Mucosa of descending colon (tissue), 3 donors: Measurements from ENCODE around the gene RXRA. TPM values are rescaled to one million over a fixed set of nuclear protein-coding genes. Genes with fewer than 3 reads are reported as not detected.

Experiments used
- ATAC-seq: fragments of 200-7000 bp; cut with Tn5 transposase; one replicate; pipeline ENCODE4 v1.9.1; 2020; ENCODE audit warnings: mild to moderate bottlenecking, moderate library complexity
- DNase-seq, 3 donors: peaks; one replicate each; pipeline ENCODE4 v3.0.0-alpha.2; 2020
- H3K36me3 ChIP-seq: fragments of 200-600 bp; one replicate; pipeline ENCODE4 v1.8.0; 2021; ENCODE audit warnings: low read depth, mild to moderate bottlenecking
- H3K4me1 ChIP-seq: fragments of 200-600 bp; one replicate; pipeline ENCODE4 v1.8.0; 2021; ENCODE audit warnings: low read depth, mild to moderate bottlenecking
- H3K4me3 ChIP-seq: fragments of 200-600 bp; one replicate; pipeline ENCODE4 v1.8.0; 2021; ENCODE audit warnings: mild to moderate bottlenecking
- H3K9me3 ChIP-seq: fragments of 200-600 bp; one replicate; pipeline ENCODE4 v1.8.0; 2021; ENCODE audit warnings: mild to moderate bottlenecking
- CTCF ChIP-seq: fragments of 200-600 bp; IDR thresholded peaks from one replicate; pipeline ENCODE4 v1.8.0; 2022; ENCODE audit warnings: antibody characterized with exemption, mild to moderate bottlenecking
- intact Hi-C, 2 donors: fragments of 100-400 bp; cut with DNase I in 1 of 2; cut with micrococcal nuclease in 1 of 2; formaldehyde crosslinking; loops; one replicate each; pipeline versions ENCODE4 v1.11.0 to v1.11.1; 2022; cut with DNase I, micrococcal nuclease
- total RNA-seq, 3 donors: library from RNA; stranded (reverse); fragmentation: NEBNext Ultra II Directional in 2 of 3; extraction: Animal tissue kit (Norgen Biotek cat#: 25700) in 2 of 3; gene quantifications; one replicate each; pipeline versions ENCODE4 v1.2.1 to v1.2.4, GENCODE V29; 2021 to 2023
- donor health status: DM: no; HTN: no; CAD: no; lungs with moderate emphysema.
- donor health status: DM: no; HTN: no; CAD: no.
- donor health status: DM: no; HTN: yes; CAD: no.

RXRA gene
- total RNA-seq, 3 donors from 2014 or later: 75.2 to 101 (median 85.3) TPM

GRCh38 chr9:134333234-134333873 is 7.1 kb downstream of the RXRA start:
- DNase-seq: peak; percentile 90
- intact Hi-C loops: no loop called here
- Histone ChIP-seq H3K9me3 (no peaks in the 10 kb centered on the region), H3K4me3 (no peak overlapping the region), H3K36me3 (no peaks in the 10 kb centered on the region), H3K4me1 (peaks cover 93% of the 10 kb centered on the region)
- no peak for TF ChIP-seq CTCF
- ATAC-seq: peak; percentile 69

GRCh38 chr9:134333874-134334581 is 7.8 kb downstream of the RXRA start:
- Histone ChIP-seq H3K9me3 (no peaks in the 10 kb centered on the region), H3K4me1 (peaks cover 96% of the 10 kb centered on the region), H3K36me3 (no peaks in the 10 kb centered on the region), H3K4me3 (no peak overlapping the region)
- no peak for TF ChIP-seq CTCF
- DNase-seq (peak in 2 of 3 donors; percentile 58 to 61), ATAC-seq (peak; percentile 6)
- intact Hi-C loops: no loop called here

GRCh38 chr9:134335061-134335460 is 8.8 kb downstream of the RXRA start:
- Histone ChIP-seq H3K4me3 (no peak overlapping the region), H3K36me3 (no peaks in the 10 kb centered on the region), H3K4me1 (peaks cover 96% of the 10 kb centered on the region), H3K9me3 (no peaks in the 10 kb centered on the region)
- ATAC-seq: no peak
- peak in 2 of 3 donors; percentile 26 to 35 for DNase-seq
- TF ChIP-seq CTCF: no peak
- intact Hi-C loops: no loop called here

- Histone ChIP-seq H3K4me1 (peaks cover 96% of the 10 kb centered on the region), H3K9me3 (no peaks in the 10 kb centered on the region), H3K36me3 (no peaks in the 10 kb centered on the region), H3K4me3 (no peak overlapping the region)
- TF ChIP-seq CTCF: no peak
- intact Hi-C loops: no loop called here
- peak; percentile 66 for ATAC-seq
- DNase-seq: peak; percentile 83 to 87 (median 84)
Observed at GRCh38 chr9:134335486-134336220, 9.4 kb downstream of the RXRA start.

- DNase-seq (peak in 2 of 3 donors; percentile 56 to 57), ATAC-seq (peak; percentile 41)
- intact Hi-C loops: no loop called here
- H3K36me3 ChIP-seq: no peaks in the 10 kb centered on the region
- no peaks in the 10 kb centered on the region for H3K9me3 ChIP-seq
- H3K4me1 ChIP-seq: peaks cover 97% of the 10 kb centered on the region
- no peak for TF ChIP-seq CTCF
- no peak overlapping the region for H3K4me3 ChIP-seq
Observed at GRCh38 chr9:134336228-134336627, 10.0 kb downstream of the RXRA start.
